A673 (cell line): Measurements from ENCODE around the gene ZDHHC19.

ENCODE experiments used
- EZH2 ChIP-seq: fragments of 200-600 bp; sonication (generic); IDR thresholded peaks from 2 replicates; pipeline ENCODE4 v1.6.1; 2017; ENCODE audit warnings: borderline replicate concordance, low read depth, mild to moderate bottlenecking, mixed read lengths, antibody characterized with exemption, low read length; ENCODE audit not compliant: poor library complexity, severe bottlenecking
- TF ChIP-seq, protein P1 (sequence below): fragments of 300-800, 200-600 bp; sonication (generic); conservative IDR thresholded peaks from 2 replicates; pipeline ENCODE4 v1.5.1; 2017; ENCODE audit warnings: low read depth, mild to moderate bottlenecking, antibody characterized with exemption, low read length, moderate library complexity, mixed read lengths

DNA sequence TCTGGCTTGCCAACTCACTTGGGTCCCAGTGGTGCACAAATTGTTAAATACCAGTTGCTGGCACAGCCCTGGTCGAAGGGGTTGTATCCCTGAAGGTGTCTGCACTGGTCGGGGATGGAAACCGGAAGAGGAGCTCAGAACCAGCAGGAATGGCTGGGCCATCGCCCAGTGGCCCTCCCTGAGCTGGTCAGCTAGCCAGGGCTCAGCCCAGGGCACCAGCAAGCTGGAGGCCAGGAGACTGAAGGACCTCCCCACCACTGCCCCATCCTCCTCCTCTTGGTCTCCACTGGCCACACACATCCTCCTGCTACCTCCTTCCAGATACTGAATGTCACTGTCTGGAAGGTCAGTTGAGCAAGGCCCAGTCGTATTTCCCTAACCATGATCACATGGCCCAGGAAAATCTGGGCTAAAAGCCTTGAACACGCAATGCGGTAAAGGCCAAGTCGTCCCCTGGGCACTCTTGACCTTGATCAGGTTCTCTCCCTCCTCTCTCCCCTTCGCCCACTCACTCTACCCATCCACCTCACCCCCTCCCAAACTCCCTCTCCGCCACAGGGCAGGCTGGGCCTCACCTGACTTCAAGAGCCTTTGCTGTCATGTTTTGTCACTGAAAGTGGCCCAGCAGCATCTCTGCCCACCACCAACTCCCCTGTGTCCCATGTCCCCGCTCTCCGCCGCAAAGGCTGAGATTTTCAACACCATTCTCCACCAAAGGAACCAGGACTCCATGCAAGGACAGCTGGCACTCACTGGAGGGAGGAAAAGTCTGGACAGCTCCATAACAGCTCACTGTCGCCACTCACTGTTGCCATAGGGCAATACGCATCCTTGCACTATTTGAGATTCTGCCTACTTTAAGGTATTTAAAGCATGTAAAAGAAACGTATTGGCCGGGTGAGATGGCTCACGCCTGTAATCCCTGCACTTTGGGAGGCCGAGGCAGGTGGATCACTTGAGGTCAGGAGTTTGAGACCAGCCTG, 12.1 kb downstream of the ZDHHC19 start:
- TF ChIP-seq, protein P1, sequence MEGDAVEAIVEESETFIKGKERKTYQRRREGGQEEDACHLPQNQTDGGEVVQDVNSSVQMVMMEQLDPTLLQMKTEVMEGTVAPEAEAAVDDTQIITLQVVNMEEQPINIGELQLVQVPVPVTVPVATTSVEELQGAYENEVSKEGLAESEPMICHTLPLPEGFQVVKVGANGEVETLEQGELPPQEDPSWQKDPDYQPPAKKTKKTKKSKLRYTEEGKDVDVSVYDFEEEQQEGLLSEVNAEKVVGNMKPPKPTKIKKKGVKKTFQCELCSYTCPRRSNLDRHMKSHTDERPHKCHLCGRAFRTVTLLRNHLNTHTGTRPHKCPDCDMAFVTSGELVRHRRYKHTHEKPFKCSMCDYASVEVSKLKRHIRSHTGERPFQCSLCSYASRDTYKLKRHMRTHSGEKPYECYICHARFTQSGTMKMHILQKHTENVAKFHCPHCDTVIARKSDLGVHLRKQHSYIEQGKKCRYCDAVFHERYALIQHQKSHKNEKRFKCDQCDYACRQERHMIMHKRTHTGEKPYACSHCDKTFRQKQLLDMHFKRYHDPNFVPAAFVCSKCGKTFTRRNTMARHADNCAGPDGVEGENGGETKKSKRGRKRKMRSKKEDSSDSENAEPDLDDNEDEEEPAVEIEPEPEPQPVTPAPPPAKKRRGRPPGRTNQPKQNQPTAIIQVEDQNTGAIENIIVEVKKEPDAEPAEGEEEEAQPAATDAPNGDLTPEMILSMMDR, result peak; percentile 40; the same call in 1 of the 2 replicates
- TF ChIP-seq EZH2, result no peak
